Stimulated activated CD4-positive, alpha-beta T cell treated with anti-CD3 and anti-CD28 coated beads, Interleukin-15, amount 100 ng/mL, for 1 hour (primary cell): ENCODE data around the gene MYO5C.
A peak's percentile ranks its signal among the peaks of the same experiment; 100 is the strongest.

Source experiments
- DNase-seq, 2 donors: peaks; one replicate each; pipeline ENCODE4 v3.0.0-alpha.2; 2020; ENCODE audit warnings: low read depth in 1 of 2, low spot score in 1 of 2

MYO5C gene

GRCh38 chr15:52214553-52214952 is 81.1 kb downstream of the MYO5C start:
- DNase-seq: no peak

- DNase-seq: no peak
Observed at GRCh38 chr15:52213206-52213605, 82.4 kb downstream of the MYO5C start.

- DNase-seq: peak; percentile 45 to 53
Observed at GRCh38 chr15:52208306-52208946, 87.2 kb downstream of the MYO5C start.

DNA sequence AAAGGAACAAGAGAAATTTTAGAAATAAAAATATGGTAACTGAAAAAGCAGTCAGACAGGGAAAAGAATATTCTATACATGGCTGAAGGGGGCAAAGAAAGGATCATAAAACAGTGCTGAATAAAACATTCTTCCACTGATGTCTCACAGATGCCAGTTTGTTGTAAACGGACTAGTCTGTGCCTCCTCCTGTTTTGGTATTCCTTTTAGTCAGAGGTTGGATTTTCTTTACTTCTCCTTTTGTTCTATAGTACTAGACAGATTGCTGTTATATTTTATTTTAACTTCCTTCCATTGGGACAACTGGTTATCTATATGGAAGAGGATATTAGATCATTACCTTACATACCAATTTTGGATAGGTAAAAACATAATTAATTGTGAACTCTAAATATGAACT is 88.4 kb downstream of the MYO5C start:
- DNase-seq: no peak

DNA sequence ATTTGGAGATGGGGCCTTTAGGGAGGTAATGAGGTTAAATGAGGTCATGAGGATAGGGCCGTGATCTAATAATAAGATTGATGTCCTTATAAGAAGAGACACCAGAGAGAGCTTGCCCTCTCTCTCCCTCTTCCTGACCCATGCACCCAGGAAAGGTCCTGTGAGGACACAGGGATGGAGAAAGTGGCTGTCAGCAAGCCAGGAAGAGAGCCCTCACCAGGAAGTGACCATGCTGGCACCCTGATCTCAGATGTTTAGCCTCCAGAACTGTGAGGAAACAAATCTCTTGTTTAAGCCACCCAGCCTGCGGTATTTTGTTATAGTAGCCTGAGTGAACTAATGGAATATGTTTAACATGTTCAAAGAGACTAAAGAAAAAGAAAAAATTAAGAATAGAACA is 89.2 kb downstream of the MYO5C start:
- no peak for DNase-seq

- no peak for DNase-seq
Observed at GRCh38 chr15:52204657-52205056, 90.9 kb downstream of the MYO5C start.

GRCh38 chr15:52200831-52201365 is 94.7 kb downstream of the MYO5C start:
- no peak for DNase-seq

DNA sequence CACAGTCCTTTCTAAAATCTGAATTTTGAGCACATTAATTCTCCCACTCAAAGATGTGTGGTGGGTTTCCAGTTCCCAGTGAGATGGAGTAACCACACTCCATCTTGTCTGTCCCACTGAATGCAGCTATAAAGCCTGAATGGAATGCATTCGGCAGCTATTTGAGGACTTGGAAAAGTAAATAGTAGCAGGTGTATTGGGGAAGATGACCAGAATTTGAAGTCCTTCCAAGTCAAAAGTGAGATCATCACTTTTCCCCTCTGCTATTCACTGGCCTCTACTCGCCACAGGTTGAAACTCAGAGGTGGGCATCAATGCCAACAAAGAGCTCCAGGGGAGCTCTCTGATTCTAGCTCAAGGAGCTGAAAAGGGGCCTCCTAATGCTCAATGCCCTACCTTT is 96.3 kb downstream of the MYO5C start:
- no peak for DNase-seq

DNA sequence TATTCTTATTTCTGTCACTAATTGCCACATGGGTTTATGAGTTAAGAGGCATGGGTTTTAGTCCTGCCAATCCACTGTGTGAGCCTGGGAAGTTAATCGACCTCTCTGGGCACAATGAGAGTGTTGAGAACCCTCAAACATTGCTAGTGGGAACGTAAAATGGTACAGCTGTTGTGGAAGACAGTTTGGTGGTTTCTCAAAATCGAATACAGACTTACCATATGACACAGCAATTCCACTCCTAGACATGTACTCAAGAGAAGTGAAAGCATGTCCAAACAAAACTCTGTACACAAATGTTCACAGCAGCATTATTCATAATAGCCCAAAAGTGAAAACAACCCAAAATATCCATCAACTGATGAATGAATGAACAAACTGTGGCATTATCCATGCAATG is 98.7 kb downstream of the MYO5C start:
- no peak for DNase-seq

GRCh38 chr15:52193791-52194190 is 101.8 kb downstream of the MYO5C start:
- DNase-seq: no peak

DNA sequence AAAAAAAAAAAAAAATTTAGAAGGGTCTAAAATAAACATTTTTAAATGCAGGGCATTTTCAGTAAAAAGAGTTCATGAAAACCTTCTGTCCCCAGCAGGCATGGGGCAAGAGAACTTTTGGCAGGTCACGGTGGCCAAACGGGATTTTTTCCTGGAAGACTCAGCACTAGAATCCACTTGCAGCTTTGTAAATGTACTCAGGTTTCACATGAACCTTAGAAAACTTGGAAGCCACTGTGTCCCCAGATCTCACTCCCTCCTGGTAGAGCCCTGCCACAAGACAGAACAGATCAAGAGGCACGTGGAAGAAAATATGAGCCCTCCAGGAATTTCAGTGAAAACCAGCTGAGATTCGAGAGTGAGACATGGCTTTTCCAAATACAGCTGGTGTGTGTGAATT is 102.3 kb downstream of the MYO5C start:
- no peak for DNase-seq

DNA sequence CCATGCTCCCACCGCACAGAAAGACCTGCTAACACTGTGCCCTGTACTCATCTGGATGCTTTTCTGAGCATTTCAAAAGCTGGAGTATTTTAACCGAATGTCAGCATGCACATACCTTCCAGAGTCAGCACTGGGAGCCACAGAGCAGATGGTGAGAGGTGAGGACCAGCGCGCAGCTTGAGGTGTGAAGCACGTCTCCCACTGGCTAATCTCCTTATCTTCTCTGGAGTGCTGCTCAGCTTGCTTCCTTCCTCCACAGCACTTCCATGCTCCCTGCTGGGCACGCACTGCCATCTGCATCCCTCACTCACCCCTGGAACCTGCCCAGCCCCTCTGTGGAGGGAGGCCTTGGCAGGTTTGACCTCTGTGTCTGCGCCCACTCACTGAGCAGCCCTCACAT is 104.4 kb downstream of the MYO5C start, which contains the start of gene GNB5:
Gene GNB5, minus strand, starts transcription at position 186 of the 400 bp plus-strand sequence. CDS start 6,716 bp downstream, outside the sequence.
- no peak for DNase-seq

DNA sequence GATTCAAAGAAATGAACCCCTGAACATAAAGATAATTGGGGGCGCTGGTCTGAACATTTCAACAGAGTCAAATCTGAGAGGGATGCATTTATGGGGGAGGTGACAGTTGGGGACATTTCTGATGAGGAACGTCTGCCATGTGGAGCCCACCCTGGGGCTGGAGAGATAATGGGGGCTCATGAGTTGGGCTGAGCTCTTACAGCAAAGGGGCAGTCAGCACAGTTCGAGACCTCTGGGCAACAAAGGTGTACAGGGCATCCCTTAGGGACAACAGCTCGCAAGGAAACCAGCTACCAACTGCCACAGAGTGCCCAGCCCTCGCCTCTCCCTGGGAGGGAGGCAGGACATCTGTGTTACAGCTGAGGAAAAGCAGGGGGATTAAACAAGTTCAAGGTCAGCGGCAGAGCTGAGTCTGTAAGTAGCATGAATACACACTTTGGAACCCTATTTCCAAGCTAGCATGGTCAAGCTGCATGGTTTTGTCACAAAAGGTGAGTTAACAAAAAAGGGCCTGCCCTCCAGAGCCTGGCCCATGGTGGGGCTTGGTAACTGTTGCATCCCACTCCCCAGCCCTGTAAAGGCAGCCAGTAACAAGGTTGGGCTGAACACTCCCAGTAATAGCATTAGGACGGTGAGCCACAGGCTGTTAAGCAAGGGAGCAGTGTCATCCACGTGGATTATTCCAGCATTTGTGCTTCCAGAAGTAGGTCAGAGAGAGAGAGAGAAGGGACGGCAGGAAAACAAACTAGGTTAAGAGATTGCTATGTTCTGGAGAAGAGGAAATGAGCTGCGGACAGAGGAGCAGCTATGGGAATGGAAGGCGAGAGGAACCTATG is 108.7 kb downstream of the MYO5C start:
- no peak for DNase-seq

- DNase-seq: no peak
Observed at GRCh38 chr15:52185151-52185561, 110.4 kb downstream of the MYO5C start.

- DNase-seq: no peak
Observed at GRCh38 chr15:52184721-52185120, 110.9 kb downstream of the MYO5C start.

GRCh38 chr15:52183562-52184173 is 111.9 kb downstream of the MYO5C start:
- no peak for DNase-seq

- no peak for DNase-seq
Observed at GRCh38 chr15:52181938-52182780, 113.4 kb downstream of the MYO5C start.

DNA sequence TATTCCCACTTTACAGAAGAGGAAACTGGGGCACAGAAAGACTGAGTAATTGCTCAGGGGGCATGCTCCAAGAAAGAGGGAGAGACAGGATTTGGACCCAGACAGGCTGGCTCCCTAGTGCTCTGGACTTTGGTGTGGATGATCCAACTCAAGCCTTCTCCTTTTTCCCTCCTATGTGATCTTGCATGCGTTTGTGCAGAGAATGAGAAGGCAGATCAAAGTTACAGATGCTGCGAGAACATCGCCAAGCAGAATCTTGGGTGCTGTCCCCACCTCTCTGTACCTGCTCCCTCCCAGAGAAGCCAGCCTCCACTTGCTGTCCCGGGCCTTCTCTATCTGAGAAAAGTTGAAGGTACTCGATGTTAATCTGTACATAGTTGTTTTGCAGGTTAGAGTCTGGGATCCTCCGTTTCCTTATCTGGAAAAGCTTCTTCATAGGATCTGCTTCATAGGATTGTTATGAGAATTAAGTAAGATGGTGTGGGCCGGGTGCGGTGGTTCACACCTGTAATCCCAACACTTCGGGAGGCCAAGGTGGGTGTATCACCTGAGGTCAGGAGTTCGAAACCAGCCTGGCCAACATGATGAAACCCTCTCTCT is 114.7 kb downstream of the MYO5C start:
- DNase-seq: no peak

- peak in 1 of 2 donors; percentile 8 for DNase-seq
Observed at GRCh38 chr15:52180196-52180835, 115.3 kb downstream of the MYO5C start.
